A549 (cell line): ENCODE data around the gene PPID. TPM values are rescaled to one million over a fixed set of nuclear protein-coding genes. Genes with fewer than 3 reads are reported as not detected.

Source experiments
- ATAC-seq, 2 experiments: fragments of 200-7000 bp in 1 of 2; fragments of >200 bp in 1 of 2; cut with Nextera tagmentation in 1 of 2; cut with Tn5 transposase in 1 of 2; 3 replicates each; pipeline versions ENCODE4 v1.8.0 to v1.9.1; 2018 to 2020; ENCODE audit warnings: mild to moderate bottlenecking in 1 of 2, moderate library complexity in 1 of 2
- CTCF ChIA-PET: fragments of 300-600 bp; sonication (Branson Sonifier 250); formaldehyde crosslinking; extraction: SDS; loops from one replicate; lab custom pipeline; 2021; ENCODE audit warnings: antibody characterized with exemption, inconsistent platforms; lab: Yijun Ruan, JAX
- POLR2A ChIA-PET: fragments of 350-600 bp; formaldehyde crosslinking; extraction: SDS; loops from one replicate; lab custom pipeline; 2021; ENCODE audit warnings: antibody characterized with exemption, inconsistent platforms; lab: Yijun Ruan, JAX
- DNase-seq, 2 experiments: peaks; one replicate each; pipeline versions ENCODE4 v3.0.0 to v3.0.0-alpha.2; 2011 to 2016; ENCODE audit warnings: low read depth in 1 of 2, low spot score in 1 of 2
- FAIRE-seq: peaks from 2 replicates; lab custom pipeline; 2011; peaks lifted over from hg19 to GRCh38; lab: Jason Lieb, UNC
- H3K27ac ChIP-seq, 2 experiments: fragments of >200 bp; sonication (Bioruptor Twin); formaldehyde crosslinking; 3 replicates each; pipeline ENCODE4 v1.5.1; 2016 to 2017
- H3K4me1 ChIP-seq: fragments of >200 bp; sonication (Bioruptor Twin); formaldehyde crosslinking; 3 replicates; pipeline ENCODE4 v1.6.1; 2016
- H3K4me2 ChIP-seq: fragments of >200 bp; sonication (Bioruptor Twin); formaldehyde crosslinking; 3 replicates; pipeline ENCODE4 v1.6.1; 2016
- H3K4me3 ChIP-seq: fragments of >200 bp; sonication (Bioruptor Twin); formaldehyde crosslinking; 3 replicates; pipeline ENCODE4 v1.5.1; 2016
- H3K9me3 ChIP-seq: fragments of >200 bp; sonication (Bioruptor Twin); formaldehyde crosslinking; 3 replicates; pipeline ENCODE4 v1.6.1; 2016
- ATOH8 ChIP-seq: fragments of 250-450 bp; sonication (Bioruptor Pico); IDR thresholded peaks from 2 replicates; pipeline ENCODE4 v1.5.0; 2020; ENCODE audit warnings: low read depth, mild to moderate bottlenecking, moderate library complexity
- CEBPB ChIP-seq, 2 experiments: fragments of >200 bp in 1 of 2; sonication (Bioruptor Twin) in 1 of 2; formaldehyde crosslinking in 1 of 2; IDR thresholded peaks; 2 replicates each; pipeline ENCODE4 v1.6.1; 2012 to 2016
- CHD4 ChIP-seq: fragments of 200-600 bp; sonication (generic); IDR thresholded peaks from 2 replicates; pipeline ENCODE4 v1.6.1; 2016; ENCODE audit warnings: antibody characterized with exemption, mild to moderate bottlenecking, borderline replicate concordance
- E2F6 ChIP-seq: IDR thresholded peaks from 2 replicates; pipeline ENCODE4 v1.6.1; 2012; ENCODE audit warnings: low read depth, borderline replicate concordance
- EP300 ChIP-seq, 2 experiments: fragments of >200 bp; sonication (Bioruptor Twin); formaldehyde crosslinking; IDR thresholded peaks; 2 replicates in 1 of 2; 3 replicates in 1 of 2; pipeline ENCODE4 v1.6.1; 2016 to 2017
- ESRRA ChIP-seq: fragments of 150-350 bp; IDR thresholded peaks from 2 replicates; pipeline ENCODE4 v1.6.1; 2014; ENCODE audit warnings: mild to moderate bottlenecking, low read length, borderline replicate concordance
- FOXS1 ChIP-seq: fragments of 250-450 bp; sonication (Bioruptor Pico); IDR thresholded peaks from 2 replicates; pipeline ENCODE4 v1.5.0; 2020; ENCODE audit warnings: mild to moderate bottlenecking, moderate library complexity
- GATA3 ChIP-seq: IDR thresholded peaks from 2 replicates; pipeline ENCODE4 v1.6.1; 2012; ENCODE audit warnings: borderline replicate concordance
- HES2 ChIP-seq: fragments of >200 bp; sonication (Bioruptor Twin); formaldehyde crosslinking; IDR thresholded peaks from 2 replicates; pipeline ENCODE4 v1.6.1; 2016
- HMGXB4 ChIP-seq: fragments of 250-450 bp; sonication (Bioruptor Pico); IDR thresholded peaks from 2 replicates; pipeline ENCODE4 v1.5.0; 2021; ENCODE audit warnings: mild to moderate bottlenecking, moderate library complexity, borderline replicate concordance
- HOXB13 ChIP-seq: fragments of 250-450 bp; sonication (Bioruptor Pico); IDR thresholded peaks from 2 replicates; pipeline ENCODE4 v1.5.0; 2020; ENCODE audit warnings: low read depth, mild to moderate bottlenecking, moderate library complexity
- MAFK ChIP-seq: fragments of 450-650 bp; IDR thresholded peaks from 2 replicates; pipeline ENCODE4 v1.6.1; 2014; ENCODE audit not compliant: partially characterized antibody
- MAX ChIP-seq: IDR thresholded peaks from 2 replicates; pipeline ENCODE4 v1.6.1; 2012
- MYC ChIP-seq: IDR thresholded peaks from 2 replicates; pipeline ENCODE4 v1.6.1; 2012; ENCODE audit warnings: mild to moderate bottlenecking, inconsistent platforms, low read length, improper control_type of control experiment, borderline replicate concordance
- NFE2L2 ChIP-seq: fragments of 150-350 bp; conservative IDR thresholded peaks from 2 replicates; pipeline ENCODE4 v1.6.1; 2014; ENCODE audit warnings: low read length
- NPAS2 ChIP-seq: fragments of 250-450 bp; sonication (Bioruptor Pico); IDR thresholded peaks from 2 replicates; pipeline ENCODE4 v1.8.0; 2022; ENCODE audit warnings: mild to moderate bottlenecking, moderate library complexity, borderline replicate concordance
- PBX3 ChIP-seq: IDR thresholded peaks from 2 replicates; pipeline ENCODE4 v1.6.1; 2012
- PHF8 ChIP-seq: fragments of 200-600 bp; sonication (generic); IDR thresholded peaks from 2 replicates; pipeline ENCODE4 v1.6.1; 2016; ENCODE audit warnings: low read depth, mild to moderate bottlenecking, antibody characterized with exemption, moderate library complexity, borderline replicate concordance
- RARB ChIP-seq: fragments of 250-450 bp; sonication (Bioruptor Pico); IDR thresholded peaks from 2 replicates; pipeline ENCODE4 v1.8.0; 2021; ENCODE audit warnings: mild to moderate bottlenecking, moderate library complexity
- RCOR1 ChIP-seq: fragments of 150-350 bp; IDR thresholded peaks from 2 replicates; pipeline ENCODE4 v1.6.1; 2014; ENCODE audit warnings: antibody characterized with exemption, low read length, low read depth
- REST ChIP-seq: fragments of 200-600 bp; sonication (generic); IDR thresholded peaks from 2 replicates; pipeline ENCODE4 v1.6.1; 2016; ENCODE audit warnings: antibody characterized with exemption, mild to moderate bottlenecking, moderate library complexity
- SMC3 ChIP-seq: fragments of >200 bp; sonication (Bioruptor Twin); formaldehyde crosslinking; IDR thresholded peaks from 3 replicates; pipeline ENCODE4 v1.6.1; 2018; ENCODE audit warnings: inconsistent platforms
- USF2 ChIP-seq: fragments of 450-650 bp; IDR thresholded peaks from 2 replicates; pipeline ENCODE4 v1.6.1; 2014; ENCODE audit warnings: antibody characterized with exemption
- WGBS: methylation state at CpG from one replicate; pipeline ENCODE4 v1.1.6; 2017; ENCODE audit errors: missing lambda C conversion rate; 5-methylcytosine and 5-hydroxymethylcytosine counted together
- polyA plus RNA-seq, 4 experiments: library from polyadenylated mRNA; depleted of rRNA in 3 of 4; stranded (reverse); fragments of >200 nt; fragmentation: RNase III in 1 of 4; extraction: RNeasy Plus Mini Kit Qiagen cat#74134 plus additional on column Dnase treatment in 1 of 4; gene quantifications; 2 replicates in 3 of 4; 3 replicates in 1 of 4; pipeline ENCODE4 v1.2.3, GENCODE V29; 2011 to 2017

The PPID gene
- polyA plus RNA-seq, 2 of the 4 experiments (the other 2 are of a cell fraction): 30.7 to 44.1 TPM

- Histone ChIP-seq H3K4me2 (no peak overlapping the region), H3K4me3 (no peak overlapping the region), H3K9me3 (no peaks in the 10 kb centered on the region), H3K4me1 (no peaks in the 10 kb centered on the region), H3K27ac (no peak overlapping the region)
- WGBS: 93% methylated on average over 2 of the region's 2 CpGs
- no peak for TF ChIP-seq MAX
- TF ChIP-seq CEBPB (IDR thresholded peaks at IDR 0.05): no peak
- TF ChIP-seq PBX3: no peak
- no peak for TF ChIP-seq GATA3
- no peak for TF ChIP-seq ATOH8 (CRISPR knock-in tag)
- no peak for TF ChIP-seq MYC
- no peak for TF ChIP-seq USF2
- TF ChIP-seq HMGXB4: no peak
- no peak for TF ChIP-seq EP300 (IDR thresholded peaks at IDR 0.05)
- TF ChIP-seq MAFK: no peak
- no peak for TF ChIP-seq E2F6
- no peak for TF ChIP-seq RARB (CRISPR knock-in tag)
- no peak for TF ChIP-seq NFE2L2
- TF ChIP-seq RCOR1: no peak
- no peak for TF ChIP-seq NPAS2
- TF ChIP-seq HOXB13 (CRISPR knock-in tag): no peak
- TF ChIP-seq ESRRA: no peak
- no peak for TF ChIP-seq HES2
- ChIA-PET POLR2A (interaction anchor here (0.6 kb wide), 1 partner anchor 512 kb away, joined by 3 read pairs; no protein-coding TSS in a partner anchor), CTCF (no interaction called here)
- DNase-seq (no peak), ATAC-seq (no peak), FAIRE-seq (no peak)
Measured at GRCh38 chr4:158738866-158739265, 15.7 kb upstream of the PPID start.

GRCh38 chr4:158729716-158730559, 6.7 kb upstream of the PPID start:
- ATAC-seq (peak; percentile 98 to 99), FAIRE-seq (no peak), DNase-seq (peak; percentile 55 to 60)
- Histone ChIP-seq H3K9me3 (no peaks in the 10 kb centered on the region), H3K4me1 (no peaks in the 10 kb centered on the region), H3K4me2 (peak overlapping the region; percentile 25; the same call in 1 of the 3 replicates), H3K4me3 (no peak overlapping the region), H3K27ac (no peak overlapping the region)
- ChIA-PET POLR2A (no interaction called here), CTCF (interaction anchor here (0.7 to 2.0 kb wide), 10 partner anchors 33 to 477 kb away, joined by 3 to 6 read pairs (median 4); no protein-coding TSS in a partner anchor)
- 26% methylated on average over 5 of the region's 5 CpGs for WGBS
- TF ChIP-seq ATOH8 (CRISPR knock-in tag) (no peak), REST (no peak), PHF8 (no peak), GATA3 (no peak), CHD4 (no peak), MAX (no peak), FOXS1 (CRISPR knock-in tag) (no peak), SMC3 (peak; percentile 83)
